Measurements from ENCODE around the gene SEC24B. TPM values are rescaled to one million over a fixed set of nuclear protein-coding genes. Genes with fewer than 3 reads are reported as not detected.

Gene SEC24B
- total and polyA plus RNA-seq, 8 donors = 2.3 to 56.0 (median 13.2) TPM

GRCh38 chr4:109572154-109572553 is 138.5 kb downstream of the SEC24B start:
- 93 to 98% (median 93%) methylated on average over 3 of the region's 3 CpGs for WGBS, 5 donors
- TF ChIP-seq POLR2AphosphoS5 (IDR thresholded peaks at IDR 0.05) (no peak), EP300 (IDR thresholded peaks at IDR 0.05) (no peak), POLR2A (IDR thresholded peaks at IDR 0.05) (no peak), CTCF (IDR thresholded peaks at IDR 0.05) (no peak)
- Histone ChIP-seq H3K4me1 (peaks cover 0 to 11% (median 0%) of the 10 kb centered on the region in 4 donors), H3K4me3 (no peak overlapping the region), H3K27me3 (no peaks in the 10 kb centered on the region), H3K27ac (no peak overlapping the region), H3K36me3 (no peaks in the 10 kb centered on the region), H3K9me3 (no peaks in the 10 kb centered on the region)
- DNase-seq = no peak
- intact Hi-C loops (cut with DNase I; ENCODE audit: low total_unique reads) = no loop called here

GRCh38 chr4:109574443-109574850 is 140.8 kb downstream of the SEC24B start:
- DNase-seq = peak in 1 of 2 donors; percentile 51
- Histone ChIP-seq H3K9me3 (no peaks in the 10 kb centered on the region), H3K27me3 (no peaks in the 10 kb centered on the region), H3K4me1 (peaks cover 0 to 11% (median 0%) of the 10 kb centered on the region in 4 donors), H3K27ac (no peak overlapping the region), H3K36me3 (no peaks in the 10 kb centered on the region), H3K4me3 (no peak overlapping the region)
- TF ChIP-seq POLR2A (IDR thresholded peaks at IDR 0.05) (no peak), POLR2AphosphoS5 (IDR thresholded peaks at IDR 0.05) (no peak), EP300 (IDR thresholded peaks at IDR 0.05) (no peak), CTCF (IDR thresholded peaks at IDR 0.05) (no peak)
- 64 to 72% (median 65%) methylated on average over 6 of the region's 6 CpGs for whole genome bisulfite sequencing, 5 donors
- intact Hi-C loops (cut with DNase I; ENCODE audit: low total_unique reads) = no loop called here

GRCh38 chr4:109574931-109575804 is 141.6 kb downstream of the SEC24B start:
- WGBS, 5 donors = 82 to 94% (median 90%) methylated on average over 7 of the region's 7 CpGs

GRCh38 chr4:109576462-109576861 is 142.8 kb downstream of the SEC24B start:
- no peak overlapping the region for H3K27ac ChIP-seq
- H3K4me3 ChIP-seq = no peak overlapping the region
- no peaks in the 10 kb centered on the region for H3K27me3 ChIP-seq
- no peaks in the 10 kb centered on the region for H3K36me3 ChIP-seq
- 55 to 82% (median 69%) methylated on average over 2 of the region's 2 CpGs for WGBS, 5 donors
- peaks cover 0 to 4% (median 2%) of the 10 kb centered on the region in 4 donors for H3K9me3 ChIP-seq
- intact Hi-C loops (cut with DNase I; ENCODE audit: low total_unique reads) = no loop called here
- peaks cover 0 to 11% (median 0%) of the 10 kb centered on the region in 4 donors for H3K4me1 ChIP-seq
- peak in 1 of 2 donors; percentile 59 for DNase-seq
- no peak for TF ChIP-seq CTCF (IDR thresholded peaks at IDR 0.05)
- no peak for TF ChIP-seq POLR2A (IDR thresholded peaks at IDR 0.05)
- peak in 2 of 3 donors; percentile 7 to 12 for TF ChIP-seq POLR2AphosphoS5 (IDR thresholded peaks at IDR 0.05)

More at GRCh38 chr4:109574931-109575804, 141.6 kb downstream of the SEC24B start:
- Histone ChIP-seq H3K4me1 (peaks cover 0 to 11% (median 0%) of the 10 kb centered on the region in 4 donors), H3K9me3 (peaks cover 0 to 4% (median 0%) of the 10 kb centered on the region in 4 donors), H3K36me3 (no peaks in the 10 kb centered on the region), H3K27ac (no peak overlapping the region), H3K4me3 (no peak overlapping the region), H3K27me3 (no peaks in the 10 kb centered on the region)
- no peak for DNase-seq
- intact Hi-C loops (cut with DNase I; ENCODE audit: low total_unique reads) = no loop called here
- no peak for TF ChIP-seq POLR2A (IDR thresholded peaks at IDR 0.05)
- no peak for TF ChIP-seq CTCF (IDR thresholded peaks at IDR 0.05)
- TF ChIP-seq EP300 (IDR thresholded peaks at IDR 0.05) = no peak
- TF ChIP-seq POLR2AphosphoS5 (IDR thresholded peaks at IDR 0.05) = no peak
